ENCODE measurements around the gene RBM15.

RBM15 gene

GRCh38 chr1:110347182-110347893 lies 8.2 kb downstream of the RBM15 start:
- no peak for DNase-seq (ENCODE audit: low read depth, low spot score)

DNA sequence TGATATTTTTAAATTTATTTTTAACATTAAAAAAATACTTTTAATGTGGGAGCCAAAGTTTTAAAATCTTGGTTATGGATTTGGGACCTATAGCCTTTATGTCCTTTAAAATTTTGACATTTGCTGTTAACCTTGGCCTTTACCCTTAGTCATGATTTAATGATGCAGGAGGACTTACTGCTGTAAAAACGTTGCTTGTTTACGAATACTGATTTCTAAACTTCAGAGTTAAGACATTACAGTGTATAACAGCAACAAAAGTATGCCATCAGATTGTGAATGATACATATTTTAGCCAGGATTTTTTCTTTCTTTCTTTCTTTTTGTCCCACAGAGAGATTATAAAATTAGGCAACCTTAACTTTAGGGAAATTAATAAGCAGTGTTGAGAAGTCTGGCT lies 8.9 kb downstream of the RBM15 start:
- DNase-seq (ENCODE audit: low read depth, low spot score), result no peak

DNA sequence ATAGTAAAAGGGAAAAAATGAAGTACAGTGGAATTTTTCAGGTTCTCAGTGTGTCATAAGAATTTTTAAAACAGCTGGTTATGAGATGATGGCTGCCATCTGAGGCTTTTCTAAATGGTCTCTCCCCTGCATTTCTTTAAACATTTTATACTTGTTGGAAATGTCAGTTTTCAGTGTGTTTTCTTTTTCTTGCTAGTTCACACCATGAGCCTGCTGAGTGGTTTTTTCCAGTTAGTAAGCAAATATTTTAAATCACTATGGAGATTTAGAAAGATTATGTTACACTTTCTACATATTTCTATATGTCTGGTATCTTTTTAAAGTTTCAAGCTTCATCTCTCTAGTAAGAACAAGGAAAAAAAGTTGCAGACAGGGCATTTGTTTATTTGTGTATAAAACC lies 9.6 kb downstream of the RBM15 start:
- no peak for DNase-seq (ENCODE audit: low read depth, low spot score)

- no peak for DNase-seq (ENCODE audit: low read depth, low spot score)
These were observed 11.2 kb downstream of the RBM15 start for GRCh38 chr1:110350360-110350759.

DNA sequence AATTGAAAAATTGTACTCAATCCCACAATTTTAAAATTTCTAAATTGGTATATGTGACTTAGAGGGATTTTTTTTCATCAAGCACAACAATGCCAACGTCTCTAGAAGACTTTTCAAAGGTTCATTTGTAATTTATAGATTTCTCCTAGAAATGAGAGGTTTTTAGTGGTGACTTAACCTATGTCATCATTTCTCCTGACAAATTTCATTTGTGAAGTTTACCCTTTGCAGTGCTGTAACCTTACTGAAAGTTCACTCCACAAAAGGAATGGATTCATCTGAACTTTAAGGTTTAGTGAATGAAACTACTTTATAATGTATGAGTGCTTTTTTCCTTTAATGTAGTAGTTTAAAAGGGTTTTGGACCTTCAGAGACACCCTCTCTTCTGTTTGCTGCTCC lies 16.1 kb downstream of the RBM15 start:
- no peak for DNase-seq (ENCODE audit: low read depth, low spot score)

DNA sequence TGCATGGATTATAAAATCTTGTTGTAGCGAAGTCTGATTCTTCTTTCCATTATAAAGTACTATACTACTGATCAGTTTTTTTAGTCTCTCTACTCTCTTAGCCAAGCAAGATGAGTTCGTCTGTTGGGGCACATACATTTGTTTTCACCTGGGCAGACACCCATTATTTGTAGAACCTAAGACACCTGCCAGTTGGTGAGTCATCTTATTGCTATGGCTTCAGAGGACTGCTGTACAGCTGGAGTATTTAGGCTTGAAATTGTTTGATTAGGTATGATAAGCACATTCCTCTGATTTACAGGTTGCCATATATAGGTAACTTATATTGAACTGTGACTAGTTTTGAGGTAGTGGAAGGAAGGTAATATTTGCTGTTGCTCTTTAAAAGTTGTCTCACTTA lies 17.2 kb downstream of the RBM15 start:
- DNase-seq (ENCODE audit: low read depth, low spot score), result no peak

DNA sequence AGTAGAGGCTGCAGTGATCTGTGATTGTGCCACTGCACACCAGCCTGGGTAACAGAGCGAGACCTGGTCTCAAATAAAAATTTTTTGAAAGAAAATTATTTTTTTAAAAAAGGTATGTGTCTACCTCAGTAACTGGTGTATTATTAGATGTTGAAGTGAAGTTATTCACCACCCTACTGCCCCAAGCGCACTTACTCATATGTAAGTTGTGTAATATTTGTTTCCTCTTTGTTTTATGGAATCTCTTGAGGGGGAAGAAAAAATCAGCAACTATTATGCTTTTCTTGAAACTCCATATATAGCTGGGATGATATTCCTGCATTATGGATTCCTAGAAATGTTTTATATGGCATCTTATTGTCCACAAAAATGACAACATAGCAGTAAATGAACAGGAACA lies 21.3 kb downstream of the RBM15 start:
- no peak for DNase-seq (ENCODE audit: low read depth, low spot score)

DNA sequence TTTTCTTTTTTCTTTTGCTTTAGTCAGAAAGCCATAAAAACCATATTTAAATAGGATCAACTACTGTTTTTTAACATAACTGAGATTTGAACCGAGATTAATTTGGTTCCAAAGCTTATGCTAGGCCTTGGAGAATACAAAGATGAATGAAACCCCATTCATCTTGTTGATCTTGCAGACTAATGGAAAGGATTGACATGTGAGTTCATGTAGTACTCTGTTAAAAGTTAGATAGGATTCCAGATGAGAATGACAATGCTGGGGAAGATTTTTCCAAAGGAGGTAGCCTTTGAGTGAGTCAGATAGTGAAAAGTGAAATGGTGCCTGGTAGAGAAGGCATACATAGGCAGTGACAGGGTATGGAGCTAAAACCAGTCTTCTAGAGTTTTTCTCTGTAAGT lies 22.7 kb downstream of the RBM15 start:
- DNase-seq (ENCODE audit: low read depth, low spot score), result no peak

DNA sequence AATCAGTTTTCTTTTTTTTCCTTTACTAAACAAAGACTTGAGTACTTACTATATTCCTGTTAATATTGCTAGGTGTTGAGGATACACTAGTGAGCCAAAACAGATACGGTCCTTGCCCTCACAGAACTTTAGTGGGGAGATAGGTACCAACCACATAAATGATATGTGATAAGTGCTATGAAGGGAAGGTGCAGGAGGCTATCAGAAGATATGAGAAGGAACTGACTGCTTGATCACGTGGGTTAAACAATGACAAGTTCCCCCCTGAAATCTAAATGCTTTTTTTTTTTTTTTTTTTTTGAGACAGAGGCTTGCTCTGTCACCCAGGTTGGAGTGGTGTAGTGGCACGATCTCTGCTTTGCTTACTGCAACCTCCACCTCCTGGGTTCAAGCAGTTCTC lies 25.0 kb downstream of the RBM15 start:
- DNase-seq (ENCODE audit: low read depth, low spot score), result no peak

GRCh38 chr1:110370827-110371226 lies 31.6 kb downstream of the RBM15 start:
- no peak for DNase-seq (ENCODE audit: low read depth, low spot score)

- no peak for DNase-seq (ENCODE audit: low read depth, low spot score)
These were observed 36.3 kb downstream of the RBM15 start for GRCh38 chr1:110375490-110375889.

DNA sequence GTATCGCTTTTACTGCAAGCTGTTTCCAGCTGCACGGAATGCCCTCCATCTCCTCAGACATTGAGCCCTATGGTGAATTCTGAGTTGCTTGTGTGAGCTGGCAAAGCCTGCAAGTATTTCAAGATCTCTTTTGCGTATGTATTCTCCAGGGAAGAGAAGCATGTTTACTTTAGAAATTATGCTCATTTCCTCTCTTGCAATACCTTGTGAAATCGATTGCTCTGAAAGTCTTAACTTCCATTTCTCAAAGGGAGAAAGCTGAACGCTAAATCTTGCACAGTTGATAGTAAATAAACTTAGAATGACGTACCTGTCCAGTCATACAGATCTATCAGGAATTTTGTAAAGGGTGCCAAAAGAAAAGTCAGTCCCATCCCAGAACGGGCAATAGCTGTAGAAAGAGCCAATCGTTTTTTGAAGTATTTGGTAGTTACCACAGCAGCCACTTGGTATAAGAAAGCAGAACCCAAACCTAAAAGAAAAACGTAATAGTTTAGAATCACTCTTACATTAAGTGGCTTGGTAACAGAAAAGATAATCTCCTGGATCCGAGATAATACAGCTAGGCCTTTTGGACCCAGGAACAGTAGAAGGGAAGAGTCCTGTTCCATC lies 41.6 kb downstream of the RBM15 start:
- no peak for DNase-seq (ENCODE audit: low read depth, low spot score)

DNA sequence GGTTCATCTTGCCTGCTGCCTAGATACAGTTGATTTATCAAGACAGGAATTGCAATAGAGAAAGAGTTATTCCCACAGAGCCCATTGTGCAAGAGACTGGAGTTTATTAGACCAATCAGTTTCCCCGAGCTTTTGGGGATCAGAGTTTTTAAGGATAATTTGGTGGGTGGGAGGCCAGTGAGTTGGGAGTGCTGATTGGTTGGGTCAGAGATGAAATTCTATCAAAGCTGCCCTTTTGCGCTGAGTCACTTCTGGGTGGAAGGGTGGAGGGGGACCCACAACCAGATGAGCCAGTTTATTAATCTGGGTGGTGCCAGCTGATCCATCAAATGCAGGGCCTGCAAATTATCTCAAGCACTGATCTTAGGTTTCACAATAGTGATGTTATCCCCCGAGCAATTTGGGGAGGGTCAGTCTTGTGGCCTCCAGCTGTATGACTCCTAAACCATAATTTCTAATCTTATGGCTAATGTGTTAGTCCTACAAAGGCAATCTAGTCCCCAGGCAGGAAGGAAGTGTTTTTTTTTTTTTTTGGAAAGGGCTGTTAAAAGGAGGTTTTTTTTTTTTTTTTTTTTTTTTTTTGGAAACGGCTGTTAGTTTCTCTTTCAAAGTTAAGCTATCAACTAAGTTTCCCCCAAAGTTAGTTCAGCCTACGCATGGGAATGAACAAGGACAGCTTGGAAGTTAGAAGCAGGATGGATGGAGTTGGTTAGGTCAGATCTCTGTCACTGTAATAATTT lies 44.2 kb downstream of the RBM15 start:
- DNase-seq (ENCODE audit: low read depth, low spot score), result no peak

GRCh38 chr1:110384581-110385321 lies 45.6 kb downstream of the RBM15 start:
- DNase-seq (ENCODE audit: low read depth, low spot score), result no peak

GRCh38 chr1:110385369-110385768 lies 46.2 kb downstream of the RBM15 start:
- no peak for DNase-seq (ENCODE audit: low read depth, low spot score)

DNA sequence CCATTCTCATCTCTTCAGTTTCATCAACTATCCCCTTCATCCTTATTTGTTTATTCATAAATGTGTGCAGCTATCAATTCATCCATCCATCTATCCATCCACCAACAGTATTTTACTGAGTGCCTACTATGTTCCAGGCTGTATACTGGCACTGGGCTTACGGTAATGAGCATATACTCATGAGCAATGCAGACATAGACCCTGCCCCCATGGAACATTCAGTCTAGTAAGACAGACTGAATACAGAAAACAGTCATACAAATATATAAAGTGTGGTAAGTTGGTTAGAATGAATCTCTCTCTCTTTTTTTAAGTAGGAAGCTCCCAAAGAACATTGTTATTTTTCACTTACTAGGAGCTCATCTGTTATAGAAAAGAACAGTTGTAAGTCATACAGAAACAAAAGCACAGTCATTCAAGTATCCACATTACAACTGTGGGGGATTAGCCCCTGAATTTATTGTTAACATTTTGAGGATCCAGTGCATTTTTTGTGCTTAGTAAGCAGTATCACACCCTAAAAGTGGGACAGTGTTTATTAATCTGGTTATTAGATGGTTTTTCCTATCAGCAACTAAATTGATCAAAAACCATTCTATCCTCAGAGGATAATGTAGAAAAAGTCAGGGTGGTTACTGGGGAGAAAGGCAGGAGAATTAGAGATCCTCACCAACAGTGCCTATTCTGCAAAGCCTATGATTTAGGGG lies 48.0 kb downstream of the RBM15 start:
- no peak for DNase-seq (ENCODE audit: low read depth, low spot score)

- DNase-seq (ENCODE audit: low read depth, low spot score), result no peak
These were observed 50.9 kb downstream of the RBM15 start for GRCh38 chr1:110390096-110390495.

GRCh38 chr1:110390692-110391245 lies 51.6 kb downstream of the RBM15 start, which contains the start of gene SLC16A4:
Gene SLC16A4, minus strand, starts transcription at chr1:110391026. Its CDS starts 1,703 bp downstream, at chr1:110389323.
- DNase-seq (ENCODE audit: low read depth, low spot score), result no peak

- DNase-seq (ENCODE audit: low read depth, low spot score), result no peak
These were observed 54.1 kb downstream of the RBM15 start for GRCh38 chr1:110393286-110393685.

DNA sequence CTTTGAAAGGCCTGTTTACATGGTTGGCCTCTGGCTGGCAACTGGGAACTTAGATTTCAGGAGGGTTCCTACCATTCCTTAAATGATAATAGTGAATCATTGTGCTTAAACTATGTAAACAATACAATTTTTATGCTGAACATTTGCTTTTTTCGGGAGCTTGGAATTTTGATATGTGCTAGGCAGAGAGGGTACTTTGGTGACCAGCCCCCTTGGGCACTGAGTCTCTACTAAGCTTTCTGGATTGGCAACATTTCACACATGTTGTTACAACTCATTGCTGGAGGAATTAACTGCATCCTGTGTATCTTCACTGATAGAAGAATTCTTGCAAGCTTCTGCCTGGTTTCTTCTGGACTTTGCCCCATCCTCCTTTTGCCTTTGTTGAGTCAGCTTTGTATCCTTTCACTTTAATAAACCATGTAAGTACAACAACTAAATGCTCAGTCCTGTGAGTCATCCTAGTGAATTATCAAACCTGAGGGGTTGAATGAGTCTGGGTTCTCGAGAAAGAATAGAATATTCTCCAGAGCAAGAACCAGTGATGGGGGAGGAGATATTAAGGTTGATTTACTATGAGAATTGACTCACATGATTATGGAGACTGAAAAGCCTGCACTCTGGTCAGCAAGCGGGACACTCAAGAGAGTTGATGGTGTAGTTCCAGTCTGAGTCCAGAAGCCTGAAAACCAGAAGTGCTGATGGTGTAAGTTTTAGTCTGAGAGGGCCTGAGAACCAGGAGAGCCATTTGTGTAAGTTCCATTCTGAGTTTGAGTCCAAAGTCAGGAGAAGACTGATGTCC lies 54.7 kb downstream of the RBM15 start:
- DNase-seq (ENCODE audit: low read depth, low spot score), result no peak

GRCh38 chr1:110394493-110394820 lies 55.3 kb downstream of the RBM15 start:
- DNase-seq (ENCODE audit: low read depth, low spot score), result no peak
